Activated CD4-positive, alpha-beta T cell treated with anti-CD3 and anti-CD28 coated beads, Interleukin-2, amount 50 U/mL, for 4 hours (primary cell): ENCODE data around the gene CHN2.
"Not testable (repeated sequence)": the region's sequence is repeated elsewhere in the genome, so short reads cannot be mapped to it uniquely, and the experiment has no call there.

Source experiments
- DNase-seq, 2 experiments: peaks; one replicate each; pipeline ENCODE4 v3.0.0-alpha.2; 2020

CHN2 gene

GRCh38 chr7:29510028-29510427, 315.5 kb downstream of the CHN2 start:
- DNase-seq: no peak

GRCh38 chr7:29511337-29511736, 316.8 kb downstream of the CHN2 start:
- no peak for DNase-seq

- no peak for DNase-seq
These were observed 317.3 kb downstream of the CHN2 start for GRCh38 chr7:29511851-29512250.

- DNase-seq: no peak
These were observed 321.9 kb downstream of the CHN2 start for GRCh38 chr7:29516491-29516890.

DNA sequence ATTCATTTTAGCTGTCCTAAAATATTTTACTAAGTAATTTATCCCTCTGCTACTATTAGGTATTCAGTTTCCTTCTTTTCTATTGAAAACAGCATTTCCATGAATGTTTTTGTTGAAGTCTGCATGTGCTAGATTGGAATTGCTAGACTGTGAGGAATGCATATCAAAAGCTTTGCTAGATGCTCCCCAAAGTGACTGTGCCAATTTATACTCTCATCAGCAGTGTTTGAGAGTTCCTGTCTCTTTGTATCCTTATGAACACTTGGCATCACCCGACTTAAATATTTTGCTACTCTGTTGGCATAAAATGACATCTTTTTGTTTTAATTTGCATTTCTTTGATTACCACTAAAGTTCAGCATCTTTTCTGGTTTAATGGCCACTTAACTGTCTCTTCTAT, 324.0 kb downstream of the CHN2 start:
- DNase-seq: no peak

DNA sequence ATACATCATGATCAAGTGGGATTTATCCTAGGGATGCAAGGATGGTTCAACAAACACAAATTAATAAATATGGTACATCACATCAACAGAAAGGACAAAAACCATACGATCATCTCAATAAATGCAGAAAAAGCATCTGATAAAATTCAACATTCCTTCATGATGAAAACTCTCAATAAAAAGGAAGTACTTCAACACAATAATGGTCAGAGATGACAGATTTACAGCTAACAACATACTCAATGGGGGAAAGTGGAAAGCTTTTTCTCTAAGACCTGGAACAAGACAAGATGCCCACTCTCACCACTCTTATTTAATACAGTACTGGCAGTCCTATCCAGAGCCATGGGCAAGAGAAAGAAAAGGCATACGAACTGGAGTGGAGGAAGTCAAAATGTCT, 329.2 kb downstream of the CHN2 start:
- no peak for DNase-seq

DNA sequence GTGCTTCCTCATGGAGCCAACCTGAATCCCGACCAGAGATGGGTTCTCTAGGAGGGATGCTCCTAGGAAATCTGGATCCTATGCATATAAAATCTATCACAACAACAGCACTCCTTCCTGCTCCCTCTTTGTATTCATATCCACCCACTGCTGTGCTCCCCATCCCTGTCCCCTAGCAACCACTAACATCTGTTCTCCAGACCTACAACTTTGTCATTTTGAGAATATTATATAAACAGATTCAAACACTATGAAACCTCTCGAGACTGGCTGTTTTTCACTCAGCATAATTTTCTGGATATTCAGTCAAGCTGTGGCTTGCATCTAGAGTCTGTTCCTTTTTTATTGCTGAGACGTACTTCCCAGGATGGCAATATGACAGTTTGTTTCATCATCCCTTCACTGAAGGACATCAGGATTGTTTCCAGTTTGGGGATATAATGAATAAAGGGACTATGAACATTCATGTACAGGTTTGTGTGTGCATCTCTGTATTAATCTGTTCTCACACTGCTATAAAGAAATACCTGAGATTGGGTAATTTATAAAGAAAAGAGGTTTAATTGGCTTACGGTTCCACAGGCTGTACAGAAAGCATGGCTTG, 333.0 kb downstream of the CHN2 start:
- DNase-seq: no peak

DNA sequence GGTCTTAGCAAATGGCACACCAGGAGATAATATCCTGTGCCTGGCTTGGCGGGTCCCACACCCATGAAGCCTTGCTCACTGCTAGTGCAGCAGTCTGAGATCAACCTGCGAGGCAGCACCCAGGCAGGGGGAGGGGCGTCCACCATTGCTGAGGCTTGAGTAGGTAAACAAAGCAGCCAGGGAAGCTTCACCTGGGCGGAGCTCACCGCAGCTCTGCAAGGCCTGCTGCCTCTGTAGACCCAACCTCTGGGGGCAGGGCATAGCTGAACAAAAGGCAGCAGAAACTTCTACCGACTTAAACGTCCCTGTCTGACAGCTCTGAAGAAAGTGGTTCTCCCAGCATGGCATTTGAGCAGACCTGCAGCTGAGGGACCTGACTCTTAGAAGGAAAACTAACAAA, 334.0 kb downstream of the CHN2 start:
- not testable (repeated sequence) for DNase-seq
